Esophagus squamous epithelium (tissue), 5 donors: ENCODE results near the gene VPS18. TPM values are rescaled to one million over a fixed set of nuclear protein-coding genes. Genes with fewer than 3 reads are reported as not detected.

ENCODE experiments used
- DNase-seq: peaks from one replicate; lab custom pipeline; 2025; lab: John Stamatoyannopoulos, UW
- H3K27ac ChIP-seq, 4 donors: fragments of 200-600 bp; sonication (generic); one replicate each; pipeline ENCODE4 v1.5.1; 2016 to 2019; ENCODE audit warnings: mild to moderate bottlenecking in 1 of 4
- H3K27me3 ChIP-seq, 4 donors: fragments of 200-600 bp; sonication (generic); 1 replicate in 3 of 4; 2 replicates in 1 of 4; pipeline versions ENCODE4 v1.5.1 to v1.6.0; 2017 to 2021; ENCODE audit warnings: antibody characterized with exemption in 1 of 4
- H3K36me3 ChIP-seq, 3 donors: fragments of 200-600 bp; sonication (generic); one replicate each; pipeline ENCODE4 v1.5.1; 2016 to 2019
- H3K4me1 ChIP-seq, 3 donors: fragments of 200-600 bp; sonication (generic); one replicate each; pipeline ENCODE4 v1.5.1; 2017 to 2019
- H3K4me3 ChIP-seq, 4 donors: fragments of 200-600 bp; sonication (generic); 1 replicate in 3 of 4; 2 replicates in 1 of 4; pipeline ENCODE4 v1.5.1; 2016 to 2019; ENCODE audit warnings: mild to moderate bottlenecking in 2 of 4, moderate library complexity in 1 of 4
- H3K9me3 ChIP-seq, 3 donors: fragments of 200-600 bp; sonication (generic); one replicate each; pipeline ENCODE4 v1.5.1; 2016 to 2019
- POLR2A ChIP-seq, 4 donors: fragments of 450-650 bp; IDR thresholded peaks; one replicate each; pipeline ENCODE4 v1.6.1; 2017; ENCODE audit warnings: antibody characterized with exemption in 4 of 4, mild to moderate bottlenecking in 4 of 4, moderate library complexity in 3 of 4
- WGBS, 2 donors: methylation state at CpG; one replicate each; pipeline ENCODE4 v1.1.5; 2018; 5-methylcytosine and 5-hydroxymethylcytosine counted together
- intact Hi-C: fragments of 100-400 bp; cut with DNase I; formaldehyde crosslinking; loops from one replicate; pipeline ENCODE4 v1.15.0; 2022
- total RNA-seq, 4 donors: library from RNA; depleted of rRNA; stranded (reverse); fragments of >200 nt; gene quantifications; one replicate each; pipeline ENCODE4 v1.1.0, GENCODE V29; 2016
- TF ChIP-seq, protein P1 (sequence below), 6 experiments: fragments of 450-650 bp in 4 of 6; fragments of 200-600 bp in 2 of 6; sonication (generic) in 2 of 6; IDR thresholded peaks; one replicate each; pipeline ENCODE4 v1.5.1; 2016 to 2019; ENCODE audit warnings: antibody characterized with exemption in 6 of 6, mild to moderate bottlenecking in 4 of 6, moderate library complexity in 4 of 6
- donor health status: DM: yes; HTN: yes; CAD: no.

The VPS18 gene
- total RNA-seq, 4 donors from 2014 or later: 17.4 to 25.9 (median 20.7) TPM

DNA sequence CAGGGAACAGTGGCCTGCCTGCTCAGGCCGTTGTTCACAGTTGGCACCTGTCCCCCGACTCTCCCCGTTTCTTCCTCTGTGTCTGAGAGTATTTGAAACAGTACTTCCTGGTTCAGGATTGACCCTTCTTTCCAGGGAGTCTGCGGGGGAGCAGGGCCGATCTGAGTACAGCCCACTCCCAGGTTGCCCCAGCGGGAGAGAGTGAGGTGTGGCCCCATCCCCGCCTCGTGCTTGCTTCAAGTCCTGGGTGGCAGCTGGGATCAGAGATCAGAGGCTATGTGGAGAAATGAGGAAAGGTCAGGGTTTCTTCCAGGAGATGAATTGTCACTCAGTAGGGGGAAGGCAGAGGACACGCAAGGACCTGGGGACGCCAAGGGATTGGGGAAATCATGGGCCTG lies 28.4 kb downstream of the VPS18 start:
- no peak for DNase-seq
- intact Hi-C loops: no loop called here
- TF ChIP-seq, protein P1, sequence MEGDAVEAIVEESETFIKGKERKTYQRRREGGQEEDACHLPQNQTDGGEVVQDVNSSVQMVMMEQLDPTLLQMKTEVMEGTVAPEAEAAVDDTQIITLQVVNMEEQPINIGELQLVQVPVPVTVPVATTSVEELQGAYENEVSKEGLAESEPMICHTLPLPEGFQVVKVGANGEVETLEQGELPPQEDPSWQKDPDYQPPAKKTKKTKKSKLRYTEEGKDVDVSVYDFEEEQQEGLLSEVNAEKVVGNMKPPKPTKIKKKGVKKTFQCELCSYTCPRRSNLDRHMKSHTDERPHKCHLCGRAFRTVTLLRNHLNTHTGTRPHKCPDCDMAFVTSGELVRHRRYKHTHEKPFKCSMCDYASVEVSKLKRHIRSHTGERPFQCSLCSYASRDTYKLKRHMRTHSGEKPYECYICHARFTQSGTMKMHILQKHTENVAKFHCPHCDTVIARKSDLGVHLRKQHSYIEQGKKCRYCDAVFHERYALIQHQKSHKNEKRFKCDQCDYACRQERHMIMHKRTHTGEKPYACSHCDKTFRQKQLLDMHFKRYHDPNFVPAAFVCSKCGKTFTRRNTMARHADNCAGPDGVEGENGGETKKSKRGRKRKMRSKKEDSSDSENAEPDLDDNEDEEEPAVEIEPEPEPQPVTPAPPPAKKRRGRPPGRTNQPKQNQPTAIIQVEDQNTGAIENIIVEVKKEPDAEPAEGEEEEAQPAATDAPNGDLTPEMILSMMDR (IDR thresholded peaks at IDR 0.05): no peak
- TF ChIP-seq POLR2A (IDR thresholded peaks at IDR 0.05): no peak
- Histone ChIP-seq H3K9me3 (no peaks in the 10 kb centered on the region), H3K4me3 (no peak overlapping the region), H3K27me3 (peaks cover 12 to 86% (median 18%) of the 10 kb centered on the region in 4 donors), H3K4me1 (peaks cover 19 to 24% (median 20%) of the 10 kb centered on the region in 3 donors), H3K27ac (no peak overlapping the region), H3K36me3 (no peaks in the 10 kb centered on the region)
- WGBS, 2 donors: 40 to 73% methylated on average over 3 to 7 of the region's 10 CpGs

DNA sequence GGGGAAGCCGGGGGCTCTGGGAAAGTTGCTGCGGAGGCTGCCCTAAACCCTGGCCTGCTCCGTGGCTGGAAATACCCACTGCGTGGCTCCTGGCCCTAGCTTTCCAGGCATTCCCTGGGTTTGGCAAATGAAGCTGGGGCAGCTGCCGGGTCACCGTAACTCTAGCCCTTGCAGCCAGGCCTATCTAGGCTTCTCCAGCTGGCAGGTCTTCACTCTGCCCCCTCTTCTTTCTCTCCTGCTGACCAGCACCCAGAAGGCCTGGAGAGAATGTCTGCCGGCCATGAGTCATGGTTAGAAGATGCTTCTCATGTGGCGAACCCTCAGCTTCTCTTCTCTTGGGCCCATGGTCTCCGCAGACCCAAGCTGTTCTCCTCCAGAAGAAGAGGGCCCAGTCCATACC lies 29.3 kb downstream of the VPS18 start:
- no peak overlapping the region for H3K4me3 ChIP-seq
- peaks cover 19 to 86% (median 27%) of the 10 kb centered on the region in 4 donors for H3K27me3 ChIP-seq
- H3K4me1 ChIP-seq: peaks cover 28 to 32% (median 30%) of the 10 kb centered on the region in 3 donors
- H3K27ac ChIP-seq: no peak overlapping the region
- no peaks in the 10 kb centered on the region for H3K9me3 ChIP-seq
- H3K36me3 ChIP-seq: no peaks in the 10 kb centered on the region
- WGBS, 2 donors: 60% methylated on average over 1 of the region's 9 CpGs; no CpG with 5 or more reads in 1 of the 2 donors
- intact Hi-C loops: no loop called here
- TF ChIP-seq, protein P1 (IDR thresholded peaks at IDR 0.05): no peak
- TF ChIP-seq POLR2A (IDR thresholded peaks at IDR 0.05): no peak
- DNase-seq: no peak

DNA sequence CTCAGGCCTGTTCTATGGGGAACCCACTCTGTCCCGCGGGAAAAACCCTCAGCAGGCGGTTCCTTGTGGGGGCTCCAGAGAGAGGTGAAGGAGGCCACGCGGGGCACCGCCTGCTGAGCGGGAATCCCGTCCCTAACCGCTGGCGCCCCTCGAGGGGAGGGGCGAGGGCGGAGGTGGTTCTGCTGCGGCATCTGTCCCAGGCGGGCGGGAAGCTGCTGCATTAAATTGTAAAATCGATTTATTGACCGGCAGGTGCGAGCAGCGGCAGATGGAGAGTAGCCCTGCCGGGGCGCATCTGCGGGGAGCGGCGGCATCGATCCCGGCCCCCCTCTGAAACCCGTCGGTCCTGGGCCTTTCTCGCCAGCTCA lies 31.2 kb downstream of the VPS18 start:
- Histone ChIP-seq H3K4me3 (peak overlapping the region in 2 of 4 donors; percentile 18 to 56), H3K36me3 (no peaks in the 10 kb centered on the region), H3K27me3 (peaks cover 27 to 98% (median 33%) of the 10 kb centered on the region in 4 donors), H3K27ac (no peak overlapping the region), H3K4me1 (peaks cover 46 to 52% (median 49%) of the 10 kb centered on the region in 3 donors), H3K9me3 (no peaks in the 10 kb centered on the region)
- WGBS, 2 donors: no CpG with 5 or more reads among the region's 30 CpGs
- no peak for DNase-seq
- intact Hi-C loops: no loop called here
- TF ChIP-seq POLR2A (IDR thresholded peaks at IDR 0.05): no peak
- TF ChIP-seq, protein P1 (IDR thresholded peaks at IDR 0.05): no peak

DNA sequence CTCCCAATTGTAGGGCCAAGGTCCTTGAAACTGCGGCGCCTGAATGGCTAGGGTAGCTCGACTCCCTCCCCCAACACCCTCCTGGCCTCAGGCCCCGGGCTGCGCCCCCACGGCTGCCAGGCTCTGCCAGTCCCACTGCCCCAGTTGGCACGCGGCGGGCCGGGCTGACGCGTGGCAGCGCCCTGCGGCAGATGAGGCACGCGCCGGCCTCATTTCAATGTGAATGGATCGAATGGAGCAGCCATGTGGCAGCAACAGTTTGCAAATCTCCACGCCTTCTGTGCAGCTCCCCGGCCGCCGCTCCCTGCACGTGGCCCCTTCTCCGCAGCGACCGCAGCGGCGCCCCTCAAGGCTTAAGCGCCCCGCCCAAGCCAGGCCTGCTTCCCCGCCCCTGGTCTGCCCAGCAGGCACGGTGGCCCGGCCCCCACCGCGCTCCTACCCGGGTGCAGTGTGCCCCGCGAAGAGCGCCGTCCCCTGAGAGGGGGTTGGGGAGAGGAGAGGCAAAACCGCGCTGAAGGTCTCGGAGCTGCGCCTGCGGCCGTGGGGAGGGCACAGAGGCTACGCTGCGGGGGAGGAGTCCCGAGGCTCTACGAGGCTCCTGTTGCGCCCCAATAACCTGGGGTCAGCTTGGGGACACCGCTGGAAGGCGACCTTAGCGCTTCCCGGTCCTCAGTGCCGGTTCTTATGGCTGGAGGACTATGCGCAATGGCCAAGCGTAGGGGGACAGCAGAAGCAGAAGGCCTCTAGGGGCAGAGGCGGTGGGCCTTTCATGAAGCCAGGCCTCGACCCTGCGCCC lies 31.8 kb downstream of the VPS18 start:
- H3K27ac ChIP-seq: no peak overlapping the region
- no peaks in the 10 kb centered on the region for H3K36me3 ChIP-seq
- peaks cover 52 to 57% (median 55%) of the 10 kb centered on the region in 3 donors for H3K4me1 ChIP-seq
- H3K27me3 ChIP-seq: peaks cover 27 to 98% (median 39%) of the 10 kb centered on the region in 4 donors
- intact Hi-C loops: no loop called here
- H3K9me3 ChIP-seq: no peaks in the 10 kb centered on the region
- peak overlapping the region in 3 of 4 donors; percentile 18 to 56 (median 32) for H3K4me3 ChIP-seq
- DNase-seq: no peak
- no peak for TF ChIP-seq POLR2A (IDR thresholded peaks at IDR 0.05)
- TF ChIP-seq, protein P1 (IDR thresholded peaks at IDR 0.05): no peak
- WGBS, 2 donors: 14% methylated on average over 13 of the region's 61 CpGs; no CpG with 5 or more reads in 1 of the 2 donors
